IPS-18c (cell line): ENCODE results near the gene PSMD1.
"Not testable (repeated sequence)": the region's sequence is repeated elsewhere in the genome, so short reads cannot be mapped to it uniquely, and the experiment has no call there.

ENCODE experiments used
- H3K4me3 ChIP-seq: 2 replicates; pipeline ENCODE4 v1.7.0; 2013; ENCODE audit warnings: low read depth, mild to moderate bottlenecking, low read length, moderate library complexity; ENCODE audit not compliant: insufficient read depth
- H3K9me3 ChIP-seq: one replicate; pipeline ENCODE4 v1.6.1; 2013; ENCODE audit warnings: mild to moderate bottlenecking, low read length, moderate library complexity; ENCODE audit not compliant: control insufficient read depth, insufficient read depth

Gene PSMD1

GRCh38 chr2:231047923-231048915 is 8.4 kb upstream of the PSMD1 start:
- H3K9me3 ChIP-seq: no peaks in the 10 kb centered on the region
- no peak overlapping the region for H3K4me3 ChIP-seq

- H3K9me3 ChIP-seq: no peaks in the 10 kb centered on the region
- H3K4me3 ChIP-seq: no peak overlapping the region
Measured at GRCh38 chr2:231049286-231050017, 7.2 kb upstream of the PSMD1 start.

- H3K4me3 ChIP-seq: no peak overlapping the region
- no peaks in the 10 kb centered on the region for H3K9me3 ChIP-seq
Measured at GRCh38 chr2:231050018-231050901, 6.4 kb upstream of the PSMD1 start.

GRCh38 chr2:231051116-231051515 is 5.6 kb upstream of the PSMD1 start:
- Histone ChIP-seq H3K9me3 (no peaks in the 10 kb centered on the region), H3K4me3 (no peak overlapping the region)

GRCh38 chr2:231052494-231053451 is 3.9 kb upstream of the PSMD1 start:
- Histone ChIP-seq H3K9me3 (no peaks in the 10 kb centered on the region), H3K4me3 (peak overlapping the region; percentile 64)

- no peak overlapping the region for H3K4me3 ChIP-seq
- no peaks in the 10 kb centered on the region for H3K9me3 ChIP-seq
Measured at GRCh38 chr2:231053846-231054245, 2.8 kb upstream of the PSMD1 start.

GRCh38 chr2:231057590-231057989 is 923 bp downstream of the PSMD1 start:
- Histone ChIP-seq H3K9me3 (no peaks in the 10 kb centered on the region), H3K4me3 (peak overlapping the region; percentile 86)

- H3K4me3 ChIP-seq: no peak overlapping the region
Measured at GRCh38 chr2:231058761-231059550, 2.3 kb downstream of the PSMD1 start.

GRCh38 chr2:231059756-231060155 is 3.1 kb downstream of the PSMD1 start:
- Histone ChIP-seq H3K4me3 (no peak overlapping the region), H3K9me3 (no peaks in the 10 kb centered on the region)

More at GRCh38 chr2:231058761-231059550, 2.3 kb downstream of the PSMD1 start:
- no peaks in the 10 kb centered on the region for H3K9me3 ChIP-seq

GRCh38 chr2:231062776-231063175 is 6.1 kb downstream of the PSMD1 start:
- no peaks in the 10 kb centered on the region for H3K9me3 ChIP-seq
- no peak overlapping the region for H3K4me3 ChIP-seq

GRCh38 chr2:231063347-231063746 is 6.7 kb downstream of the PSMD1 start:
- H3K9me3 ChIP-seq: no peaks in the 10 kb centered on the region
- no peak overlapping the region for H3K4me3 ChIP-seq

- no peaks in the 10 kb centered on the region for H3K9me3 ChIP-seq
- no peak overlapping the region for H3K4me3 ChIP-seq
Measured at GRCh38 chr2:231065966-231066365, 9.3 kb downstream of the PSMD1 start.

GRCh38 chr2:231067531-231067930 is 10.9 kb downstream of the PSMD1 start:
- not testable (repeated sequence) for H3K9me3 ChIP-seq, H3K4me3 ChIP-seq

- H3K9me3 ChIP-seq: no peaks in the 10 kb centered on the region
- H3K4me3 ChIP-seq: no peak overlapping the region
Measured at GRCh38 chr2:231068525-231069222, 12.0 kb downstream of the PSMD1 start.
